ENCODE results near the gene VIPR1. TPM values are rescaled to one million over a fixed set of nuclear protein-coding genes. Genes with fewer than 3 reads are reported as not detected.

Gene VIPR1
- total and polyA plus RNA-seq, 11 donors = 0.96 to 5.4 (median 2.4) TPM

GRCh38 chr3:42545284-42545900, 42.9 kb downstream of the VIPR1 start:
- no peak for DNase-seq
- 69 to 90% (median 77%) methylated on average over 3 to 5 of the region's 5 CpGs for WGBS, 4 donors
- Histone ChIP-seq H3K36me3 (peaks cover 0 to 23% (median 8%) of the 10 kb centered on the region in 9 donors), H3K27ac (peak overlapping the region in 6 of 12 donors; percentile 18 to 70 (median 44)), H3K4me1 (peaks cover 0 to 38% (median 14%) of the 10 kb centered on the region in 12 donors), H3K4me3 (no peak overlapping the region), H3K9me3 (no peaks in the 10 kb centered on the region), H3K27me3 (no peaks in the 10 kb centered on the region)
- ATAC-seq = peak in 3 of 4 donors; percentile 6 to 18 (median 16)
- TF ChIP-seq POLR2A (IDR thresholded peaks at IDR 0.05) (no peak), CTCF (IDR thresholded peaks at IDR 0.05) (peak in 1 of 12 donors; percentile 3)
- intact Hi-C loops (cut with DNase I) = loop anchor here in 7 of 10 donors (5.0 to 10.0 kb wide), 8 partner anchors 43 to 651 kb away; partner anchors contain the start of gene VIPR1 (in 2 of the 7)

- TF ChIP-seq CTCF (IDR thresholded peaks at IDR 0.05) = no peak
- TF ChIP-seq POLR2A (IDR thresholded peaks at IDR 0.05) = no peak
- DNase-seq (no peak), ATAC-seq (no peak)
- peaks cover 0 to 28% (median 8%) of the 10 kb centered on the region in 12 donors for H3K4me1 ChIP-seq
- intact Hi-C loops (cut with DNase I) = loop anchor here in 7 of 10 donors (5.0 to 10.0 kb wide), 8 partner anchors 44 to 652 kb away; partner anchors contain the start of gene VIPR1 (in 2 of the 7)
- no peaks in the 10 kb centered on the region for H3K27me3 ChIP-seq
- peak overlapping the region in 6 of 12 donors; percentile 3 to 70 (median 38) for H3K27ac ChIP-seq
- peaks cover 0 to 36% (median 12%) of the 10 kb centered on the region in 9 donors for H3K36me3 ChIP-seq
- no peaks in the 10 kb centered on the region for H3K9me3 ChIP-seq
- WGBS, 4 donors = 89 to 94% (median 93%) methylated on average over 3 of the region's 3 CpGs
- no peak overlapping the region for H3K4me3 ChIP-seq
Measured at GRCh38 chr3:42546691-42547213, 44.3 kb downstream of the VIPR1 start.

- peaks cover 0 to 44% (median 20%) of the 10 kb centered on the region in 9 donors for H3K36me3 ChIP-seq
- intact Hi-C loops (cut with DNase I) = loop anchor here in 7 of 10 donors (5.0 to 10.0 kb wide), 8 partner anchors 45 to 653 kb away; partner anchors contain the start of gene VIPR1 (in 2 of the 7)
- no peak overlapping the region for H3K4me3 ChIP-seq
- TF ChIP-seq POLR2A (IDR thresholded peaks at IDR 0.05) (no peak), CTCF (IDR thresholded peaks at IDR 0.05) (peak; percentile 85 to 99 (median 94))
- ATAC-seq = peak; percentile 40 to 64 (median 50)
- no peaks in the 10 kb centered on the region for H3K27me3 ChIP-seq
- peak; percentile 65 to 82 (median 68) for DNase-seq
- H3K27ac ChIP-seq = peak overlapping the region in 5 of 12 donors; percentile 2 to 54 (median 26)
- no peaks in the 10 kb centered on the region for H3K9me3 ChIP-seq
- 26 to 39% (median 28%) methylated on average over 7 of the region's 7 CpGs for WGBS, 4 donors
- H3K4me1 ChIP-seq = peaks cover 0 to 28% (median 8%) of the 10 kb centered on the region in 12 donors
Measured at GRCh38 chr3:42547401-42547945, 45.0 kb downstream of the VIPR1 start.

GRCh38 chr3:42549131-42549530, 46.7 kb downstream of the VIPR1 start:
- Histone ChIP-seq H3K27ac (peak overlapping the region in 1 of 12 donors; percentile 18), H3K27me3 (no peaks in the 10 kb centered on the region), H3K36me3 (peaks cover 0 to 60% (median 36%) of the 10 kb centered on the region in 9 donors), H3K9me3 (no peaks in the 10 kb centered on the region), H3K4me1 (peaks cover 0 to 28% (median 8%) of the 10 kb centered on the region in 12 donors), H3K4me3 (no peak overlapping the region)
- TF ChIP-seq POLR2A (IDR thresholded peaks at IDR 0.05) = no peak
- TF ChIP-seq CTCF (IDR thresholded peaks at IDR 0.05) = no peak
- intact Hi-C loops (cut with DNase I) = loop anchor here in 7 of 10 donors (5.0 to 10.0 kb wide), 8 partner anchors 47 to 654 kb away; partner anchors contain the start of gene VIPR1 (in 2 of the 7)
- ATAC-seq (peak in 1 of 4 donors; percentile 2), DNase-seq (no peak)
- WGBS, 4 donors = 80 to 87% (median 82%) methylated on average over 2 of the region's 2 CpGs

All from heart left ventricle (tissue), 16 donors.